Measurements from ENCODE around the gene B3GALT5. TPM values are rescaled to one million over a fixed set of nuclear protein-coding genes. Genes with fewer than 3 reads are reported as not detected.

The B3GALT5 gene
- total RNA-seq, 1 donor from 2014 or later, result under 0.01 TPM

GRCh38 chr21:39630191-39630591 lies 17.5 kb downstream of the B3GALT5 start:
- no peak overlapping the region for H3K27ac ChIP-seq (ENCODE audit: low read depth, low read length)
- H3K4me1 ChIP-seq (ENCODE audit: control insufficient read depth in 3 of 3, insufficient read depth in 3 of 3, low read length in 3 of 3), result no peaks in the 10 kb centered on the region
- no peak overlapping the region for H3K9ac ChIP-seq (ENCODE audit: low read depth in 1 of 3, low read length in 3 of 3)

GRCh38 chr21:39630827-39631226 lies 18.1 kb downstream of the B3GALT5 start:
- Histone ChIP-seq H3K27ac (ENCODE audit: low read depth, low read length) (no peak overlapping the region), H3K4me1 (ENCODE audit: control insufficient read depth in 3 of 3, insufficient read depth in 3 of 3, low read length in 3 of 3) (no peaks in the 10 kb centered on the region), H3K9ac (ENCODE audit: low read depth in 1 of 3, low read length in 3 of 3) (no peak overlapping the region), H3K36me3 (ENCODE audit: control insufficient read depth in 3 of 3, insufficient read depth in 3 of 3, low read length in 3 of 3) (no peaks in the 10 kb centered on the region), H3K9me3 (ENCODE audit: control insufficient read depth in 3 of 3, low read length in 3 of 3) (no peaks in the 10 kb centered on the region), H3K4me3 (ENCODE audit: low read length in 3 of 3) (no peak overlapping the region), H3K27me3 (ENCODE audit: control insufficient read depth in 3 of 3, insufficient read depth in 3 of 3, low read length in 3 of 3) (no peaks in the 10 kb centered on the region)

More at GRCh38 chr21:39630191-39630591, 17.5 kb downstream of the B3GALT5 start:
- no peaks in the 10 kb centered on the region for H3K9me3 ChIP-seq (ENCODE audit: control insufficient read depth in 3 of 3, low read length in 3 of 3)
- no peaks in the 10 kb centered on the region for H3K36me3 ChIP-seq (ENCODE audit: control insufficient read depth in 3 of 3, insufficient read depth in 3 of 3, low read length in 3 of 3)
- no peak overlapping the region for H3K4me3 ChIP-seq (ENCODE audit: low read length in 3 of 3)
- H3K27me3 ChIP-seq (ENCODE audit: control insufficient read depth in 3 of 3, insufficient read depth in 3 of 3, low read length in 3 of 3), result no peaks in the 10 kb centered on the region

GRCh38 chr21:39631842-39632562 lies 19.3 kb downstream of the B3GALT5 start:
- H3K4me1 ChIP-seq (ENCODE audit: control insufficient read depth in 3 of 3, insufficient read depth in 3 of 3, low read length in 3 of 3), result no peaks in the 10 kb centered on the region
- no peaks in the 10 kb centered on the region for H3K36me3 ChIP-seq (ENCODE audit: control insufficient read depth in 3 of 3, insufficient read depth in 3 of 3, low read length in 3 of 3)
- H3K27ac ChIP-seq (ENCODE audit: low read depth, low read length), result no peak overlapping the region
- H3K9ac ChIP-seq (ENCODE audit: low read depth in 1 of 3, low read length in 3 of 3), result no peak overlapping the region
- H3K9me3 ChIP-seq (ENCODE audit: control insufficient read depth in 3 of 3, low read length in 3 of 3), result no peaks in the 10 kb centered on the region
- H3K4me3 ChIP-seq (ENCODE audit: low read length in 3 of 3), result no peak overlapping the region
- peaks cover 0 to 3% (median 0%) of the 10 kb centered on the region in 3 donors for H3K27me3 ChIP-seq (ENCODE audit: control insufficient read depth in 3 of 3, insufficient read depth in 3 of 3, low read length in 3 of 3)

- no peak overlapping the region for H3K9ac ChIP-seq (ENCODE audit: low read depth in 1 of 3, low read length in 3 of 3)
- H3K4me3 ChIP-seq (ENCODE audit: low read length in 3 of 3), result no peak overlapping the region
- H3K4me1 ChIP-seq (ENCODE audit: control insufficient read depth in 3 of 3, insufficient read depth in 3 of 3, low read length in 3 of 3), result no peaks in the 10 kb centered on the region
- no peak overlapping the region for H3K27ac ChIP-seq (ENCODE audit: low read depth, low read length)
- H3K27me3 ChIP-seq (ENCODE audit: control insufficient read depth in 3 of 3, insufficient read depth in 3 of 3, low read length in 3 of 3), result peaks cover 0 to 3% (median 0%) of the 10 kb centered on the region in 3 donors
- H3K9me3 ChIP-seq (ENCODE audit: control insufficient read depth in 3 of 3, low read length in 3 of 3), result no peaks in the 10 kb centered on the region
- no peaks in the 10 kb centered on the region for H3K36me3 ChIP-seq (ENCODE audit: control insufficient read depth in 3 of 3, insufficient read depth in 3 of 3, low read length in 3 of 3)
Measured at GRCh38 chr21:39632796-39633442, 20.2 kb downstream of the B3GALT5 start.

- peaks cover 0 to 3% (median 0%) of the 10 kb centered on the region in 3 donors for H3K27me3 ChIP-seq (ENCODE audit: control insufficient read depth in 3 of 3, insufficient read depth in 3 of 3, low read length in 3 of 3)
- H3K27ac ChIP-seq (ENCODE audit: low read depth, low read length), result no peak overlapping the region
- H3K36me3 ChIP-seq (ENCODE audit: control insufficient read depth in 3 of 3, insufficient read depth in 3 of 3, low read length in 3 of 3), result no peaks in the 10 kb centered on the region
- H3K9me3 ChIP-seq (ENCODE audit: control insufficient read depth in 3 of 3, low read length in 3 of 3), result no peaks in the 10 kb centered on the region
- H3K4me3 ChIP-seq (ENCODE audit: low read length in 3 of 3), result no peak overlapping the region
- no peak overlapping the region for H3K9ac ChIP-seq (ENCODE audit: low read depth in 1 of 3, low read length in 3 of 3)
- H3K4me1 ChIP-seq (ENCODE audit: control insufficient read depth in 3 of 3, insufficient read depth in 3 of 3, low read length in 3 of 3), result no peaks in the 10 kb centered on the region
Measured at GRCh38 chr21:39633770-39634181, 21.0 kb downstream of the B3GALT5 start.

GRCh38 chr21:39634507-39634906 lies 21.8 kb downstream of the B3GALT5 start:
- Histone ChIP-seq H3K27me3 (ENCODE audit: control insufficient read depth in 3 of 3, insufficient read depth in 3 of 3, low read length in 3 of 3) (peaks cover 0 to 3% (median 0%) of the 10 kb centered on the region in 3 donors), H3K27ac (ENCODE audit: low read depth, low read length) (no peak overlapping the region), H3K4me1 (ENCODE audit: control insufficient read depth in 3 of 3, insufficient read depth in 3 of 3, low read length in 3 of 3) (no peaks in the 10 kb centered on the region), H3K9me3 (ENCODE audit: control insufficient read depth in 3 of 3, low read length in 3 of 3) (no peaks in the 10 kb centered on the region), H3K36me3 (ENCODE audit: control insufficient read depth in 3 of 3, insufficient read depth in 3 of 3, low read length in 3 of 3) (no peaks in the 10 kb centered on the region), H3K9ac (ENCODE audit: low read depth in 1 of 3, low read length in 3 of 3) (no peak overlapping the region), H3K4me3 (ENCODE audit: low read length in 3 of 3) (no peak overlapping the region)

GRCh38 chr21:39637197-39637970 lies 24.6 kb downstream of the B3GALT5 start:
- Histone ChIP-seq H3K36me3 (ENCODE audit: control insufficient read depth in 3 of 3, insufficient read depth in 3 of 3, low read length in 3 of 3) (no peaks in the 10 kb centered on the region), H3K9ac (ENCODE audit: low read depth in 1 of 3, low read length in 3 of 3) (no peak overlapping the region), H3K9me3 (ENCODE audit: control insufficient read depth in 3 of 3, low read length in 3 of 3) (no peaks in the 10 kb centered on the region), H3K27me3 (ENCODE audit: control insufficient read depth in 3 of 3, insufficient read depth in 3 of 3, low read length in 3 of 3) (peaks cover 0 to 6% (median 4%) of the 10 kb centered on the region in 3 donors), H3K4me3 (ENCODE audit: low read length in 3 of 3) (no peak overlapping the region), H3K4me1 (ENCODE audit: control insufficient read depth in 3 of 3, insufficient read depth in 3 of 3, low read length in 3 of 3) (no peaks in the 10 kb centered on the region), H3K27ac (ENCODE audit: low read depth, low read length) (no peak overlapping the region)

- no peak overlapping the region for H3K9ac ChIP-seq (ENCODE audit: low read depth in 1 of 3, low read length in 3 of 3)
- no peaks in the 10 kb centered on the region for H3K36me3 ChIP-seq (ENCODE audit: control insufficient read depth in 3 of 3, insufficient read depth in 3 of 3, low read length in 3 of 3)
- peaks cover 0 to 6% (median 4%) of the 10 kb centered on the region in 3 donors for H3K27me3 ChIP-seq (ENCODE audit: control insufficient read depth in 3 of 3, insufficient read depth in 3 of 3, low read length in 3 of 3)
- no peaks in the 10 kb centered on the region for H3K4me1 ChIP-seq (ENCODE audit: control insufficient read depth in 3 of 3, insufficient read depth in 3 of 3, low read length in 3 of 3)
- H3K27ac ChIP-seq (ENCODE audit: low read depth, low read length), result no peak overlapping the region
- no peaks in the 10 kb centered on the region for H3K9me3 ChIP-seq (ENCODE audit: control insufficient read depth in 3 of 3, low read length in 3 of 3)
- H3K4me3 ChIP-seq (ENCODE audit: low read length in 3 of 3), result no peak overlapping the region
Measured at GRCh38 chr21:39637971-39638240, 25.2 kb downstream of the B3GALT5 start.

- H3K4me1 ChIP-seq (ENCODE audit: control insufficient read depth in 3 of 3, insufficient read depth in 3 of 3, low read length in 3 of 3), result no peaks in the 10 kb centered on the region
- H3K27me3 ChIP-seq (ENCODE audit: control insufficient read depth in 3 of 3, insufficient read depth in 3 of 3, low read length in 3 of 3), result peaks cover 0 to 6% (median 4%) of the 10 kb centered on the region in 3 donors
- H3K36me3 ChIP-seq (ENCODE audit: control insufficient read depth in 3 of 3, insufficient read depth in 3 of 3, low read length in 3 of 3), result no peaks in the 10 kb centered on the region
- no peak overlapping the region for H3K9ac ChIP-seq (ENCODE audit: low read depth in 1 of 3, low read length in 3 of 3)
- no peak overlapping the region for H3K27ac ChIP-seq (ENCODE audit: low read depth, low read length)
- no peaks in the 10 kb centered on the region for H3K9me3 ChIP-seq (ENCODE audit: control insufficient read depth in 3 of 3, low read length in 3 of 3)
- no peak overlapping the region for H3K4me3 ChIP-seq (ENCODE audit: low read length in 3 of 3)
Measured at GRCh38 chr21:39638281-39638680, 25.5 kb downstream of the B3GALT5 start.

GRCh38 chr21:39640754-39641153 lies 28.0 kb downstream of the B3GALT5 start:
- no peak overlapping the region for H3K4me3 ChIP-seq (ENCODE audit: low read length in 3 of 3)
- no peaks in the 10 kb centered on the region for H3K4me1 ChIP-seq (ENCODE audit: control insufficient read depth in 3 of 3, insufficient read depth in 3 of 3, low read length in 3 of 3)
- H3K36me3 ChIP-seq (ENCODE audit: control insufficient read depth in 3 of 3, insufficient read depth in 3 of 3, low read length in 3 of 3), result no peaks in the 10 kb centered on the region
- no peak overlapping the region for H3K27ac ChIP-seq (ENCODE audit: low read depth, low read length)
- no peaks in the 10 kb centered on the region for H3K9me3 ChIP-seq (ENCODE audit: control insufficient read depth in 3 of 3, low read length in 3 of 3)
- no peak overlapping the region for H3K9ac ChIP-seq (ENCODE audit: low read depth in 1 of 3, low read length in 3 of 3)
- peaks cover 0 to 6% (median 4%) of the 10 kb centered on the region in 3 donors for H3K27me3 ChIP-seq (ENCODE audit: control insufficient read depth in 3 of 3, insufficient read depth in 3 of 3, low read length in 3 of 3)

Data from skeletal muscle tissue (tissue), 4 donors.